Kidney (tissue), 14 donors: ENCODE results near the gene RNF38. TPM values are rescaled to one million over a fixed set of nuclear protein-coding genes. Genes with fewer than 3 reads are reported as not detected.

Experiments used
- DNase-seq, 5 donors: peaks; one replicate each; pipeline ENCODE4 v3.0.0-alpha.2; 2013 to 2020
- FAIRE-seq: peaks from 2 replicates; lab custom pipeline; 2012; peaks lifted over from hg19 to GRCh38; lab: Jason Lieb, UNC
- H3K27ac ChIP-seq, 2 donors: one replicate each; pipeline ENCODE4 v1.7.0; 2013; ENCODE audit warnings: low read depth in 2 of 2, low read length in 2 of 2, inconsistent platforms in 1 of 2
- H3K27me3 ChIP-seq: one replicate; pipeline ENCODE4 v1.7.1; 2013; ENCODE audit warnings: low read length, inconsistent platforms; ENCODE audit not compliant: control insufficient read depth, insufficient read depth
- H3K36me3 ChIP-seq, 3 donors: one replicate each; pipeline versions ENCODE4 v1.7.0 to v1.7.1; 2013; ENCODE audit warnings: low read length in 3 of 3, control low read depth in 1 of 3, inconsistent platforms in 1 of 3; ENCODE audit not compliant: insufficient read depth in 3 of 3, control insufficient read depth in 2 of 3
- H3K4me1 ChIP-seq, 3 donors: one replicate each; pipeline versions ENCODE4 v1.7.0 to v1.7.1; 2013; ENCODE audit warnings: low read length in 3 of 3, inconsistent platforms in 1 of 3, low read depth in 1 of 3; ENCODE audit not compliant: control insufficient read depth in 2 of 3, insufficient read depth in 2 of 3
- H3K4me3 ChIP-seq, 3 donors: one replicate each; pipeline versions ENCODE4 v1.7.0 to v1.8.1; 2013; ENCODE audit warnings: low read length in 3 of 3, control low read depth in 1 of 3, inconsistent platforms in 1 of 3
- H3K9ac ChIP-seq, 3 donors: one replicate each; pipeline versions ENCODE4 v1.7.0 to v1.7.1; 2013; ENCODE audit warnings: low read length in 3 of 3, control low read depth in 1 of 3, inconsistent platforms in 1 of 3
- H3K9me3 ChIP-seq, 3 donors: one replicate each; pipeline versions ENCODE4 v1.7.0 to v1.7.1; 2013; ENCODE audit warnings: low read length in 3 of 3, control low read depth in 1 of 3, inconsistent platforms in 1 of 3; ENCODE audit not compliant: control insufficient read depth in 2 of 3, insufficient read depth in 1 of 3
- CTCF ChIP-seq: IDR thresholded peaks from 3 replicates; pipeline ENCODE4 v1.5.1; 2012; ENCODE audit warnings: mild to moderate bottlenecking, moderate library complexity, borderline replicate concordance; ENCODE audit not compliant: insufficient read depth; ENCODE audit errors: extremely low read depth
- intact Hi-C: fragments of 100-400 bp; cut with DNase I; formaldehyde crosslinking; loops from one replicate; pipeline ENCODE4 v1.11.1; 2022
- polyA plus RNA-seq: library from polyadenylated mRNA; stranded (reverse); fragments of 350-450 nt; fragmentation: Illumina TruSeq; extraction: RNeasy Lipid Tissue Mini Kit (QIAGEN cat#74804); gene quantifications from one replicate; pipeline ENCODE4 v1.2.3, GENCODE V29; 2014; ENCODE audit warnings: low read depth, low replicate concordance; ENCODE audit not compliant: insufficient read depth
- total RNA-seq: library from RNA; stranded (reverse); fragmentation: NEBNext Ultra II Directional; extraction: Animal tissue kit (Norgen Biotek cat#: 25700); gene quantifications from one replicate; pipeline ENCODE4 v1.2.1, GENCODE V29; 2021
- donor health status: control.
- donor health status: control.
- donor health status: control.
- donor health status: control.
- donor health status: control.
- donor health status: DM: yes; HTN: yes; CAD: no.
- donor health status: Normal renal cell carcinoma (clear cell type).

The RNF38 gene
- total and polyA plus RNA-seq, 2 donors from 2014 or later: 10.7 to 48.3 TPM

GRCh38 chr9:36346569-36346968, 53.5 kb downstream of the RNF38 start:
- Histone ChIP-seq H3K4me3 (no peak overlapping the region), H3K27ac (no peak overlapping the region), H3K9ac (no peak overlapping the region), H3K4me1 (no peaks in the 10 kb centered on the region), H3K27me3 (no peaks in the 10 kb centered on the region), H3K36me3 (peaks cover 8 to 47% (median 23%) of the 10 kb centered on the region in 3 donors), H3K9me3 (no peaks in the 10 kb centered on the region)
- intact Hi-C loops: no loop called here
- FAIRE-seq (no peak), DNase-seq (no peak)
- TF ChIP-seq CTCF: no peak

- no peaks in the 10 kb centered on the region for H3K4me1 ChIP-seq
- no peak for DNase-seq
- H3K9me3 ChIP-seq: no peaks in the 10 kb centered on the region
- no peak overlapping the region for H3K4me3 ChIP-seq
- no peak overlapping the region for H3K27ac ChIP-seq
- no peak for TF ChIP-seq CTCF
- H3K9ac ChIP-seq: no peak overlapping the region
- intact Hi-C loops: no loop called here
- H3K36me3 ChIP-seq: peaks cover 9 to 44% (median 14%) of the 10 kb centered on the region in 3 donors
- no peaks in the 10 kb centered on the region for H3K27me3 ChIP-seq
- FAIRE-seq: no peak
Measured at GRCh38 chr9:36345103-36345846, 54.8 kb downstream of the RNF38 start.

GRCh38 chr9:36341936-36342577, 58.0 kb downstream of the RNF38 start:
- intact Hi-C loops: no loop called here
- H3K27ac ChIP-seq: no peak overlapping the region
- H3K4me3 ChIP-seq: no peak overlapping the region
- no peaks in the 10 kb centered on the region for H3K27me3 ChIP-seq
- no peaks in the 10 kb centered on the region for H3K4me1 ChIP-seq
- FAIRE-seq: no peak
- no peaks in the 10 kb centered on the region for H3K9me3 ChIP-seq
- TF ChIP-seq CTCF: no peak
- H3K9ac ChIP-seq: no peak overlapping the region
- DNase-seq: no peak
- H3K36me3 ChIP-seq: peaks cover 15 to 52% (median 21%) of the 10 kb centered on the region in 3 donors
